SK-N-SH (cell line): ENCODE data around the gene SLX4IP. TPM values are rescaled to one million over a fixed set of nuclear protein-coding genes. Genes with fewer than 3 reads are reported as not detected.

Experiments
- CTCF ChIA-PET: fragments of 300-600, 350-600 bp; formaldehyde crosslinking; extraction: SDS; loops from one replicate; lab custom pipeline; 2021; lab: Yijun Ruan, JAX
- POLR2A ChIA-PET: fragments of 350-600 bp; sonication (Branson Sonifier 250); formaldehyde crosslinking; extraction: SDS; loops from one replicate; lab custom pipeline; 2020; ENCODE audit warnings: antibody characterized with exemption, inconsistent platforms; lab: Yijun Ruan, JAX
- DNase-seq: peaks from one replicate; pipeline ENCODE4 v3.0.0; 2012
- H2AFZ ChIP-seq: fragments of 200-600 bp; sonication (generic); 2 replicates; pipeline ENCODE4 v1.8.1; 2016; ENCODE audit warnings: antibody characterized with exemption, mild to moderate bottlenecking, low read depth
- H3F3A ChIP-seq: fragments of 200-600 bp; sonication (generic); replicated peaks from 2 replicates; pipeline ENCODE3; 2016; ENCODE audit warnings: antibody characterized with exemption, mild to moderate bottlenecking; ENCODE audit not compliant: insufficient read depth
- H3K27ac ChIP-seq, 2 experiments: fragments of 200-500 bp in 1 of 2; fragments of 200-600 bp in 1 of 2; sonication (Bioruptor generic) in 1 of 2; sonication (generic), shearing (Covaris generic) in 1 of 2; 2 replicates each; pipeline versions ENCODE4 v1.5.1 to v1.6.1; 2014 to 2016; ENCODE audit warnings: low read depth in 2 of 2, inconsistent platforms in 1 of 2, low read length in 1 of 2, mild to moderate bottlenecking in 1 of 2, mixed read lengths in 1 of 2
- H3K27me3 ChIP-seq: fragments of 200-600 bp; sonication (generic), shearing (Covaris generic); 2 replicates; pipeline ENCODE4 v1.6.1; 2016; ENCODE audit warnings: mixed run types; ENCODE audit not compliant: insufficient read depth
- H3K36me3 ChIP-seq, 2 experiments: fragments of 200-500 bp in 1 of 2; fragments of 200-600 bp in 1 of 2; sonication (Bioruptor generic) in 1 of 2; sonication (generic) in 1 of 2; replicated peaks in 1 of 2; 2 replicates each; pipeline versions ENCODE3 to v1.5.1; 2014 to 2016; ENCODE audit warnings: low read length in 1 of 2, mild to moderate bottlenecking in 1 of 2; ENCODE audit not compliant: insufficient read depth in 2 of 2, control insufficient read depth in 1 of 2
- H3K4me1 ChIP-seq, 2 experiments: fragments of 200-500 bp in 1 of 2; fragments of 200-600 bp in 1 of 2; sonication (Bioruptor generic) in 1 of 2; sonication (generic), shearing (Covaris generic) in 1 of 2; 2 replicates each; pipeline versions ENCODE4 v1.5.1 to v1.6.1; 2014 to 2016; ENCODE audit warnings: low read depth in 1 of 2, low read length in 1 of 2, mixed run types in 1 of 2; ENCODE audit not compliant: insufficient read depth in 2 of 2, control insufficient read depth in 1 of 2
- H3K4me2 ChIP-seq: fragments of 200-600 bp; sonication (generic), shearing (Covaris generic); 2 replicates; pipeline ENCODE4 v1.6.1; 2017; ENCODE audit warnings: mixed run types
- H3K4me3 ChIP-seq, 2 experiments: fragments of 200-500 bp in 1 of 2; fragments of 200-600 bp in 1 of 2; sonication (Bioruptor generic) in 1 of 2; sonication (generic), shearing (Covaris generic) in 1 of 2; 2 replicates each; pipeline versions ENCODE4 v1.5.1 to v1.8.1; 2014 to 2016; ENCODE audit warnings: low read depth in 2 of 2, inconsistent platforms in 1 of 2, low read length in 1 of 2, mild to moderate bottlenecking in 1 of 2, mixed read lengths in 1 of 2, moderate library complexity in 1 of 2
- H3K79me2 ChIP-seq: fragments of 200-600 bp; sonication (generic); 2 replicates; pipeline ENCODE4 v1.8.1; 2017; ENCODE audit warnings: mild to moderate bottlenecking; ENCODE audit not compliant: insufficient read depth
- H3K9ac ChIP-seq: fragments of 200-600 bp; sonication (generic); 2 replicates; pipeline ENCODE4 v1.6.1; 2017; ENCODE audit warnings: mixed run types
- H3K9me2 ChIP-seq: fragments of 200-600 bp; sonication (generic); 2 replicates; pipeline ENCODE4 v1.6.1; 2017; ENCODE audit warnings: mixed run types
- H3K9me3 ChIP-seq: fragments of 200-600 bp; sonication (generic); 2 replicates; pipeline ENCODE4 v1.6.1; 2017; ENCODE audit warnings: mixed run types, mild to moderate bottlenecking, moderate library complexity
- H4K20me1 ChIP-seq: fragments of 200-600 bp; sonication (generic); 2 replicates; pipeline ENCODE4 v1.6.1; 2017; ENCODE audit warnings: mild to moderate bottlenecking, mixed run types; ENCODE audit not compliant: insufficient read depth
- CHD2 ChIP-seq: fragments of 150-350 bp; IDR thresholded peaks from 2 replicates; pipeline ENCODE4 v1.6.1; 2018; ENCODE audit warnings: low read length; ENCODE audit not compliant: partially characterized antibody
- CTCF ChIP-seq: fragments of 200-600 bp; sonication (generic); IDR thresholded peaks from 2 replicates; pipeline ENCODE4 v1.6.1; 2017; ENCODE audit warnings: antibody characterized with exemption, mild to moderate bottlenecking, moderate library complexity
- EZH2phosphoT487 ChIP-seq: fragments of 200-600 bp; sonication (generic); IDR thresholded peaks from 2 replicates; pipeline ENCODE4 v1.6.1; 2017; ENCODE audit warnings: low read depth, mixed run types, mild to moderate bottlenecking, antibody characterized with exemption, moderate library complexity, borderline replicate concordance
- GABPA ChIP-seq: IDR thresholded peaks from 2 replicates; pipeline ENCODE4 v1.4.0; 2012; ENCODE audit warnings: low read depth, mild to moderate bottlenecking
- GATA2 ChIP-seq: sonication (generic); formaldehyde crosslinking; IDR thresholded peaks from 2 replicates; pipeline ENCODE4 v1.5.0; 2020; ENCODE audit warnings: mild to moderate bottlenecking, missing genetic modification reagents
- JUND ChIP-seq: IDR thresholded peaks from 2 replicates; pipeline ENCODE4 v1.4.0; 2012
- MAX ChIP-seq: IDR thresholded peaks from 2 replicates; pipeline ENCODE4 v1.4.0; 2012; ENCODE audit warnings: low read depth
- NFIC ChIP-seq: IDR thresholded peaks from 2 replicates; pipeline ENCODE4 v1.4.0; 2012; ENCODE audit warnings: borderline replicate concordance
- PBX3 ChIP-seq: IDR thresholded peaks from 2 replicates; pipeline ENCODE4; 2012
- POLR2AphosphoS5 ChIP-seq: IDR thresholded peaks from 2 replicates; pipeline ENCODE4 v1.6.1; 2012; ENCODE audit warnings: low read depth, low read length
- RCOR1 ChIP-seq: fragments of 150-350 bp; IDR thresholded peaks from 2 replicates; pipeline ENCODE4 v1.6.1; 2017; ENCODE audit warnings: antibody characterized with exemption, low read length
- RFX5 ChIP-seq: IDR thresholded peaks from 2 replicates; pipeline ENCODE4 v1.6.1; 2012; ENCODE audit warnings: mild to moderate bottlenecking, improper control_type of control experiment, low read length
- SIN3A ChIP-seq: IDR thresholded peaks from 2 replicates; pipeline ENCODE4 v1.6.1; 2012; ENCODE audit warnings: low read depth, mild to moderate bottlenecking, low read length, moderate library complexity, borderline replicate concordance
- TAF1 ChIP-seq: IDR thresholded peaks from 2 replicates; pipeline ENCODE4 v1.6.1; 2012; ENCODE audit warnings: low read depth, mild to moderate bottlenecking, low read length, moderate library complexity, borderline replicate concordance
- TCF12 ChIP-seq: IDR thresholded peaks from 2 replicates; pipeline ENCODE4 v1.4.0; 2012
- USF2 ChIP-seq: fragments of 150-350 bp; IDR thresholded peaks from 2 replicates; pipeline ENCODE4 v1.6.1; 2017; ENCODE audit warnings: antibody characterized with exemption, low read length, low read depth, borderline replicate concordance
- WGBS: methylation state at CpG from one replicate; pipeline ENCODE4 v1.1.6; 2017; ENCODE audit warnings: low lambda C conversion rate; 5-methylcytosine and 5-hydroxymethylcytosine counted together
- polyA plus RNA-seq, 3 experiments: library from polyadenylated mRNA; depleted of rRNA; stranded (reverse); fragments of >200 nt; gene quantifications; 2 replicates each; pipeline ENCODE4 v1.2.3, GENCODE V29; 2012

SLX4IP gene
- polyA plus RNA-seq, 1 of the 3 experiments (the other 2 are of a cell fraction): 1.3 TPM

GRCh38 chr20:10641467-10641866 lies 206.4 kb downstream of the SLX4IP start:
- no peaks in the 10 kb centered on the region for H3K9me2 ChIP-seq
- H3K4me2 ChIP-seq: no peak overlapping the region
- H3K79me2 ChIP-seq: peaks cover 13% of the 10 kb centered on the region
- no peak overlapping the region for H3K9ac ChIP-seq
- no peaks in the 10 kb centered on the region for H3K27me3 ChIP-seq
- CTCF ChIA-PET: no interaction called here
- no peaks in the 10 kb centered on the region; the same call in 1 of the 2 replicates for H4K20me1 ChIP-seq
- DNase-seq: no peak
- H3K4me3 ChIP-seq: no peak overlapping the region
- H3K27ac ChIP-seq: no peak overlapping the region
- WGBS: 96% methylated on average over 9 of the region's 12 CpGs
- POLR2A ChIA-PET: no interaction called here
- H3K36me3 ChIP-seq: peaks cover 55 to 79% of the 10 kb centered on the region in 2 experiments
- peaks cover 41% of the 10 kb centered on the region for H3F3A ChIP-seq
- TF ChIP-seq RCOR1: no peak
- TF ChIP-seq EZH2phosphoT487: no peak
- no peak for TF ChIP-seq SIN3A
- TF ChIP-seq TAF1: no peak
- peaks cover 12 to 51% of the 10 kb centered on the region in 2 experiments; a peak in 3 of 4 replicates for H3K4me1 ChIP-seq
- H3K9me3 ChIP-seq: no peaks in the 10 kb centered on the region
- H2AFZ ChIP-seq: no peak overlapping the region

- DNase-seq: no peak
- TF ChIP-seq SIN3A (no peak), MAX (no peak), CTCF (no peak), NFIC (no peak), TCF12 (no peak), USF2 (no peak), GATA2 (no peak), CHD2 (no peak), PBX3 (no peak), RFX5 (no peak), POLR2AphosphoS5 (no peak), GABPA (no peak), JUND (no peak), EZH2phosphoT487 (no peak)
- Histone ChIP-seq H3K9me3 (no peaks in the 10 kb centered on the region), H3K4me3 (no peak overlapping the region), H3K4me2 (no peak overlapping the region), H3K4me1 (peaks cover 7 to 48% of the 10 kb centered on the region in 2 experiments; a peak in 3 of 4 replicates), H2AFZ (no peak overlapping the region), H3K79me2 (peaks cover 13% of the 10 kb centered on the region), H3K27me3 (no peaks in the 10 kb centered on the region), H3K9ac (no peak overlapping the region), H3K36me3 (peaks cover 55 to 83% of the 10 kb centered on the region in 2 experiments), H3K9me2 (no peaks in the 10 kb centered on the region), H3K27ac (no peak overlapping the region), H4K20me1 (no peaks in the 10 kb centered on the region; the same call in 1 of the 2 replicates), H3F3A (peaks cover 41% of the 10 kb centered on the region)
- ChIA-PET POLR2A (no interaction called here), CTCF (no interaction called here)
- WGBS: 96% methylated on average over 7 of the region's 7 CpGs
These were observed 206.8 kb downstream of the SLX4IP start for GRCh38 chr20:10641893-10642292.
